Hematopoietic multipotent progenitor cell treated with erythropoietin and hydrocortisone succinate and interleukin-3 and kit ligand, for 17 days (in vitro differentiated cells): Measurements from ENCODE around the gene RABL3.
"Not testable (repeated sequence)": the region's sequence is repeated elsewhere in the genome, so short reads cannot be mapped to it uniquely, and the experiment has no call there.

Experiments used
- DNase-seq: peaks from one replicate; pipeline ENCODE4 v3.0.0-alpha.2; 2015; ENCODE audit warnings: low spot score

Gene RABL3

DNA sequence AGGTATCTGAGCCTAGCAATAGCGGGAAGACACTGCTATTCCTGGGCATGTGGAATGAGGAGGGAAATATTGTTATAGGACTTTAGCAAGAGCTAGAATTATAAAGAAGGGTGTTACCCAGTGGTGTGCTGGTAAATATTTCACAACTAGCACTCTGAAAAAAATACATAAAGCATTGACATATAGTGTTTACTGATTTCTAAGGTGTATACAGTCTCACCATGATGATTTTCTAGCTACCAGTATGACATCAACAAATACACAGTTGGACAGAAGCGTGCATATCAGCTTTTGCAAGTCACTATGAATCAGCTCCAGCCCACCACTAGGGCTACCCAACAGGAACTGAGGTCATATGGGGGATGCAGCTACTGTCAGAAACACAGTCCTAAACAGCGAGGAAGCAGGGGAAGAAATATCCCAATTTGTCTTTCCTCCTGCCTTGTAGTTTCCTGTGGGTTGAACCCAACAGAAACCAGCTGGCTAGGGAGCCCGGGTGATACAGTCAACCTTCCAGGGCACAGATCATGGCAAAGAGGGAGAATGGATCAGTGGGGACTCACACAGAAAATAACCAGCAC lies 99.9 kb downstream of the RABL3 start:
- peak; percentile 6 for DNase-seq

DNA sequence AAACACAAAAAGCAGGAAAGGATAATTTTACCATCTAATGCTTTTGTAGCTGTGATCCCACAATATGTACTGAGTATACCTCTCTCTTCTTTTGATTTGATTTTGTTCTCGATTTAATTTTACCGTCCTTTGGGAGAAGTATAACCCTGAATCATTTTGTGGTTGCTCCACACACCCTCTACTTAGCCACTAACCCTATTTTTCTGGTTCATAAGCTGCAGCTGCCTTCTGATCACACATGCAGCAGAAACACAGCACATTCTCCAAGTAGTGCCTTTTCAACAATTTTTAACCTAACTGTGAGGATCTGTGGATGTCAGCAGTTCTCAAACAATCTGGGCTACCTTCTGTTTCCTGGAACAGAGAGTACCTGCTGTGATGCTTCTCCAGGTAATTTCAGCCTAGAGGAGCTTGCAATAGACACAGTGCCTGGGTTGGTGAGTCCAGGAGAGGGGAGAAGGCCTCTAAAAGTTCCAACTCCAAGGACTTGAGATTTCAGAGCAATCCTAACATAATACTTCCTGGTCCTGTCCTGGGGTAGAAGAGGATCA lies 100.5 kb downstream of the RABL3 start:
- no peak for DNase-seq

DNA sequence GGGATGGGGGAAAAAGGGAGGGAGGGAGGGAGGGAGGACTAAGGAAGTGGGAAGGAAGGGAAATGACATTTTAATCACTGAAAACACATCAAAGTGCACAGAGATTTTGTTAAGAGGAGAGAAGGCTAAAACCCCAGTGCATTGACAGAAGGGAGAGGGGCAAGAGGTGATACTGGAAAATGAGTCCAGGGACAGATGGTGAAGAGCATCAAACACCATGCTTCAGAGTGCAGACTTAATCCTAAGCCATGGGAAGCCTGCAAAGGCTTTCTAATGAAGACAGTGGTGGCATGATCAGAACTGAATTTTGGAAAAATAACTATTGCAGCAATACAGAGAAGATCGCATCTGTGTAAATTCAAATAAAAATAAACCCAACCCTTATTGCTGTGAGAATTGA lies 102.1 kb downstream of the RABL3 start:
- DNase-seq, result no peak

DNA sequence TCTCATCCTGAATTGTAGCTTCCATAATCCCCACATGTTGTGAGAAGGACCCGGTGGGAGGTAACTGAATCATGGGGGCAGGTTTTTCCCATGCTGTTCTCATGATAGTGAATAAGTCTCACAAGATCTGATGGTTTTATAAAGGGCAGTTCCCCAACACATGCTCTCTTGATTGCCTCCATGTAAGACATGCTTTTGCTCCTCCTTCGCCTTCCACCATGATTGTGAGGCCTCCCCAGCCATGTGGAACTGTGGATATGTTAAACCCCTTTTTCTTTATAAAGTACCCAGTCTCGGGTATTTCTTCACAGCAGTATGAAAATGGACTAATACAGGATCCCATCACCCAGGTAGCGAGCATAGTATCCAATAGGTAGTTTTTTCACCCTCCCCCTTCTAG lies 103.5 kb downstream of the RABL3 start:
- DNase-seq, result not testable (repeated sequence)

DNA sequence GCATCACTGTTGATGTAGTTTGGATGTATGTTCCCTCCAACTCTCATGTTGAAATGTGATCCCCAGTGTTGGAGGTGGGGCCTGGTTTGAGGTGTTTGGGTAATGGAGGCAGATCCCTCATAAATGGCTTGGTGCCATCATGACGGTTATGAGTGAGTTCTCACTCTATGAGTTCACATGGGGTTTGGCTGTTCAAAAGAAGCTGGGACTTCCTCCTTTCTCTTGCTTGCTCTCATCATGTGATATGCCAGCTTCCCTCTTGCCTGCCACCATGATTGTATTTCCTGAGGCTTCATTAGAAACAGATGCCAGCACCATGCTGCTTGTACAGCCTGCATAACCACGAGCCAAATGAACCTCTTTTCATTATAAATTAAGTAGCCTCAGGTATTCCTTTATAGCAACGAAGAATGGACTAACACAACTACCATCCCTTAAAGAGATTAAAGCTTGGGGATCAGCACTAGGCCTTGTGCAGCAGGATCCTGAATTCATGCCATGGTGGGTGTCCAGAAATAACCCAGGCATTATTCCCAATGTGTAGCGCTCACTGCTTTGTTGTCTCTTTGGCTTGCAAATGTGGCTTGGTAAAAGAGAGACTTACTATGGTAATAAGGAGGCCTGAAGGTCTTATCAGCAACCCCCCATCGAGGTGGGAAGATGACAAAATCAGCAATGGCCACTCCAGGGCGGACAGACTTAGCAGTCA lies 104.3 kb downstream of the RABL3 start:
- no peak for DNase-seq

DNA sequence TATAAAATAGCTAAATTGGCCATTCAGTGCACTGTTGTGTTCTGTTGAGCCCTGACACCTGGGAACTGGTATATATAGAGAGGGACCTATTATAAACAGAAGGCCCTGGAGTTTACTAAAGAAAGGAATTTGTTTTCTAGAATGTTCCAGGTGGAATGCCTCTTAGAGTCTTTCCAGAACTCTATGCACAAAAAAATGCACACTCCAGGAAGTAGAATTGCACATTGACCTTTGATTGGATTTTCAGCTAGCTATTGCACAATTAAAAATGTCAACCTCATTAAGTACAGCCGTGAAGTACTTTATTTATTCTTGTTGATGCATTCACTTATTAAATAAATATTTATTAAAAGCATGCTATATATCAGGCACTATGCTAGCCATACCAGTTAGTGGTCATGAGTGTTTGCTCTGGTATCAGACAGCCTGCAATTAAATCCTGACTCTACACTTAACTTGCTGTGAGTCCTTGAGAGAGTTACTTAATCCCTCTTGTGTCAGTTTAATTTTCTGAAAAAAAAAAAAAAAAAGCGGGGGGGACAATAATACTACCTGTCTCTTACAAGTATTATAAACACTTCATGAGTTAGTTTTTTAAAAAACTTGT lies 105.4 kb downstream of the RABL3 start:
- no peak for DNase-seq
